SK-N-SH treated with all-trans-retinoic acid at 6 μM for 48 hours (cell line): ENCODE data around the gene NAT14.

Source experiments
- ISL1 ChIP-seq: fragments of 250-450 bp; sonication (Bioruptor Pico); IDR thresholded peaks from 2 replicates; pipeline ENCODE4 v2.1.2; 2022; ENCODE audit warnings: mild to moderate bottlenecking, moderate library complexity
- PPARA ChIP-seq: fragments of 250-450 bp; sonication (Bioruptor Pico); IDR thresholded peaks from 2 replicates; pipeline ENCODE4 v1.5.0; 2020; ENCODE audit warnings: mild to moderate bottlenecking, borderline replicate concordance
- SNAI2 ChIP-seq: fragments of 250-450 bp; sonication (Bioruptor Pico); IDR thresholded peaks from 2 replicates; pipeline ENCODE4 v1.5.0; 2020; ENCODE audit warnings: mild to moderate bottlenecking, moderate library complexity
- TOX ChIP-seq: fragments of 250-450 bp; sonication (Bioruptor Pico); IDR thresholded peaks from 2 replicates; pipeline ENCODE4 v1.8.0; 2021; ENCODE audit warnings: mild to moderate bottlenecking, moderate library complexity, borderline replicate concordance
- ZFP30 ChIP-seq: fragments of 450-650 bp; formaldehyde crosslinking; IDR thresholded peaks from 2 replicates; pipeline ENCODE4 v1.5.0; 2022; ENCODE audit warnings: mild to moderate bottlenecking, moderate library complexity
- ZNF565 ChIP-seq: fragments of 450-650 bp; formaldehyde crosslinking; conservative IDR thresholded peaks from 2 replicates; pipeline ENCODE4 v1.5.0; 2020; ENCODE audit warnings: low read depth, mild to moderate bottlenecking, moderate library complexity
- ZNF70 ChIP-seq: fragments of 450-650 bp; formaldehyde crosslinking; IDR thresholded peaks from 2 replicates; pipeline ENCODE4 v1.5.0; 2020; ENCODE audit warnings: mild to moderate bottlenecking, moderate library complexity
- ZNF8 ChIP-seq: fragments of 450-650 bp; formaldehyde crosslinking; IDR thresholded peaks from 2 replicates; pipeline ENCODE4 v1.5.0; 2020; ENCODE audit warnings: mild to moderate bottlenecking, moderate library complexity
- TF ChIP-seq, protein P1 (sequence below): fragments of 250-450 bp; sonication (Bioruptor Pico); IDR thresholded peaks from 2 replicates; pipeline ENCODE4 v1.5.1; 2020; ENCODE audit warnings: low read depth, mild to moderate bottlenecking, moderate library complexity
- TF ChIP-seq, protein P2 (sequence below): fragments of 250-450 bp; sonication (Bioruptor Pico); IDR thresholded peaks from 2 replicates; pipeline ENCODE4 v1.8.0; 2020; ENCODE audit warnings: mild to moderate bottlenecking, moderate library complexity, borderline replicate concordance
- TF ChIP-seq, protein P3 (sequence below): fragments of 250-450 bp; sonication (Bioruptor Pico); IDR thresholded peaks from 2 replicates; pipeline ENCODE4 v1.5.1; 2021; ENCODE audit warnings: mild to moderate bottlenecking, moderate library complexity

DNA sequence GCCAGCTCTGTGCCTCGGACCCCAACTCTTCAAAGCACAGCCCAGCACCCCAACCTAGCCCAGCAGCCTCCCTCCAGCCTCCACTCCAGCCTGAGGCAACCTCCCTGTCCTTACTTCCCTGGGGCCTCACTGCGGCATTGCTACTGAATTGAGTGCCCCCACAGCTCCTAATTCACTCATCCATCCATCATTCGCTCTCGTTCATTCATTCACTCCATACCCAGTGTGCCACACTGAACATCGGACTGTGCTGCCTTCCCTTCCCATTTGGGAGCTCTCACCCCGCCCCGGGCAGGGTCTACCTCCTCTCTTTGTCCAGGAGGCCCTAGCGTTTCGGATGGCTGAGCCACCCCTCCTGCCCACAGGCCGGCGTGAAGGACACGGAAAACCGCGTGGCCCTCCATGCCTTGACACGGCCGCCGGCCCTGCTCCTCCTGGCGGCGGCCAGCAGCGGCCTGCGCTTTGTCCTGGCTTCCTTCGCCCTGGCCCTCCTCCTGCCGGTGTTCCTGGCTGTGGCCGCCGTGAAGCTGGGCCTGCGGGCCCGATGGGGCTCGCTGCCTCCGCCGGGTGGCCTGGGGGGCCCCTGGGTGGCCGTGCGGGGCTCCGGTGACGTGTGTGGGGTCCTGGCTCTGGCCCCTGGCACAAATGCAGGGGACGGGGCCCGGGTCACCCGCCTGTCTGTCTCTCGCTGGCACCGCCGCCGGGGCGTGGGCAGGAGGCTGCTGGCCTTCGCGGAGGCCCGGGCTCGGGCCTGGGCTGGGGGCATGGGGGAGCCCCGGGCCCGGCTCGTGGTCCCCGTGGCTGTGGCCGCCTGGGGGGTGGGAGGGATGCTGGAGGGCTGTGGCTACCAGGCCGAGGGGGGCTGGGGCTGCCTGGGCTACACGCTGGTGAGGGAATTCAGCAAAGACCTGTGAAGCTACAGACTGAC is 1.3 kb downstream of the NAT14 start:
- TF ChIP-seq SNAI2 (CRISPR knock-in tag) (no peak), TOX (CRISPR knock-in tag) (no peak), ZNF70 (CRISPR knock-in tag) (no peak), PPARA (CRISPR knock-in tag) (no peak), ZNF8 (CRISPR knock-in tag) (no peak), ZNF565 (CRISPR knock-in tag) (no peak), ZFP30 (CRISPR knock-in tag) (no peak), ISL1 (CRISPR knock-in tag) (no peak)
- TF ChIP-seq, protein P1, sequence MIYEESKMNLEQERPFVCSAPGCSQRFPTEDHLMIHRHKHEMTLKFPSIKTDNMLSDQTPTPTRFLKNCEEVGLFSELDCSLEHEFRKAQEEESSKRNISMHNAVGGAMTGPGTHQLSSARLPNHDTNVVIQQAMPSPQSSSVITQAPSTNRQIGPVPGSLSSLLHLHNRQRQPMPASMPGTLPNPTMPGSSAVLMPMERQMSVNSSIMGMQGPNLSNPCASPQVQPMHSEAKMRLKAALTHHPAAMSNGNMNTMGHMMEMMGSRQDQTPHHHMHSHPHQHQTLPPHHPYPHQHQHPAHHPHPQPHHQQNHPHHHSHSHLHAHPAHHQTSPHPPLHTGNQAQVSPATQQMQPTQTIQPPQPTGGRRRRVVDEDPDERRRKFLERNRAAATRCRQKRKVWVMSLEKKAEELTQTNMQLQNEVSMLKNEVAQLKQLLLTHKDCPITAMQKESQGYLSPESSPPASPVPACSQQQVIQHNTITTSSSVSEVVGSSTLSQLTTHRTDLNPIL (CRISPR knock-in tag), result no peak
- TF ChIP-seq, protein P2, sequence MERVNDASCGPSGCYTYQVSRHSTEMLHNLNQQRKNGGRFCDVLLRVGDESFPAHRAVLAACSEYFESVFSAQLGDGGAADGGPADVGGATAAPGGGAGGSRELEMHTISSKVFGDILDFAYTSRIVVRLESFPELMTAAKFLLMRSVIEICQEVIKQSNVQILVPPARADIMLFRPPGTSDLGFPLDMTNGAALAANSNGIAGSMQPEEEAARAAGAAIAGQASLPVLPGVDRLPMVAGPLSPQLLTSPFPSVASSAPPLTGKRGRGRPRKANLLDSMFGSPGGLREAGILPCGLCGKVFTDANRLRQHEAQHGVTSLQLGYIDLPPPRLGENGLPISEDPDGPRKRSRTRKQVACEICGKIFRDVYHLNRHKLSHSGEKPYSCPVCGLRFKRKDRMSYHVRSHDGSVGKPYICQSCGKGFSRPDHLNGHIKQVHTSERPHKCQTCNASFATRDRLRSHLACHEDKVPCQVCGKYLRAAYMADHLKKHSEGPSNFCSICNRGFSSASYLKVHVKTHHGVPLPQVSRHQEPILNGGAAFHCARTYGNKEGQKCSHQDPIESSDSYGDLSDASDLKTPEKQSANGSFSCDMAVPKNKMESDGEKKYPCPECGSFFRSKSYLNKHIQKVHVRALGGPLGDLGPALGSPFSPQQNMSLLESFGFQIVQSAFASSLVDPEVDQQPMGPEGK (CRISPR knock-in tag), result no peak
- TF ChIP-seq, protein P3, sequence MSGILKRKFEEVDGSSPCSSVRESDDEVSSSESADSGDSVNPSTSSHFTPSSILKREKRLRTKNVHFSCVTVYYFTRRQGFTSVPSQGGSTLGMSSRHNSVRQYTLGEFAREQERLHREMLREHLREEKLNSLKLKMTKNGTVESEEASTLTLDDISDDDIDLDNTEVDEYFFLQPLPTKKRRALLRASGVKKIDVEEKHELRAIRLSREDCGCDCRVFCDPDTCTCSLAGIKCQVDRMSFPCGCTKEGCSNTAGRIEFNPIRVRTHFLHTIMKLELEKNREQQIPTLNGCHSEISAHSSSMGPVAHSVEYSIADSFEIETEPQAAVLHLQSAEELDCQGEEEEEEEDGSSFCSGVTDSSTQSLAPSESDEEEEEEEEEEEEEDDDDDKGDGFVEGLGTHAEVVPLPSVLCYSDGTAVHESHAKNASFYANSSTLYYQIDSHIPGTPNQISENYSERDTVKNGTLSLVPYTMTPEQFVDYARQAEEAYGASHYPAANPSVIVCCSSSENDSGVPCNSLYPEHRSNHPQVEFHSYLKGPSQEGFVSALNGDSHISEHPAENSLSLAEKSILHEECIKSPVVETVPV (CRISPR knock-in tag), result no peak
